K562 (cell line): ENCODE results near the gene C2CD2L. TPM values are rescaled to one million over a fixed set of nuclear protein-coding genes. Genes with fewer than 3 reads are reported as not detected.

Experiments used
- ATF2 ChIP-seq: sonication (generic); formaldehyde crosslinking; IDR thresholded peaks from 2 replicates; pipeline ENCODE4 v1.8.1; 2022; ENCODE audit warnings: missing genetic modification reagents
- CHD2 ChIP-seq: IDR thresholded peaks from 2 replicates; pipeline ENCODE4 v1.6.1; 2011; ENCODE audit warnings: low read depth, low read length
- HMBOX1 ChIP-seq: sonication (generic); IDR thresholded peaks from 2 replicates; pipeline ENCODE4 v1.6.1; 2016
- KAT7 ChIP-seq: sonication (generic); formaldehyde crosslinking; IDR thresholded peaks from 2 replicates; pipeline ENCODE4 v1.8.0; 2022; ENCODE audit warnings: missing genetic modification reagents, mild to moderate bottlenecking, borderline replicate concordance
- MAFK ChIP-seq: IDR thresholded peaks from 2 replicates; pipeline ENCODE4 v1.6.1; 2011; ENCODE audit warnings: low read length, improper control_type of control experiment
- NCOR1 ChIP-seq: fragments of 450-650 bp; IDR thresholded peaks from 2 replicates; pipeline ENCODE4 v1.6.1; 2016; ENCODE audit warnings: mild to moderate bottlenecking, moderate library complexity
- NFXL1 ChIP-seq: fragments of 450-650 bp; formaldehyde crosslinking; IDR thresholded peaks from 2 replicates; pipeline ENCODE4 v1.4.0; 2021; ENCODE audit warnings: mild to moderate bottlenecking
- NONO ChIP-seq, 2 experiments: fragments of 200-400 bp in 1 of 2; fragments of 450-650 bp in 1 of 2; formaldehyde crosslinking in 1 of 2; IDR thresholded peaks; 2 replicates each; pipeline ENCODE4 v1.6.1; 2017; ENCODE audit warnings: low read depth in 2 of 2, mild to moderate bottlenecking in 2 of 2, moderate library complexity in 2 of 2, low read length in 1 of 2
- NR0B1 ChIP-seq: fragments of 450-650 bp; IDR thresholded peaks from one replicate; pipeline ENCODE4 v1.6.1; 2018; ENCODE audit warnings: mild to moderate bottlenecking, moderate library complexity; ENCODE audit not compliant: partially characterized antibody
- POLR2H ChIP-seq: IDR thresholded peaks from 2 replicates; pipeline ENCODE4 v1.6.1; 2016; ENCODE audit warnings: missing genetic modification characterization, low read depth, mild to moderate bottlenecking, control low read depth, missing compliant biosample characterization, moderate library complexity
- SMARCA5 ChIP-seq: fragments of 450-650 bp; IDR thresholded peaks from 2 replicates; pipeline ENCODE4 v1.6.1; 2016
- SP1 ChIP-seq: sonication (generic); formaldehyde crosslinking; IDR thresholded peaks from 2 replicates; pipeline ENCODE4 v1.8.1; 2022; ENCODE audit warnings: mild to moderate bottlenecking, missing genetic modification reagents
- ZKSCAN3 ChIP-seq: fragments of 250-450 bp; sonication (Bioruptor Pico); IDR thresholded peaks from 2 replicates; pipeline ENCODE4 v1.4.0; 2020
- ZNF263 ChIP-seq: sonication (generic); formaldehyde crosslinking; IDR thresholded peaks from 2 replicates; pipeline ENCODE4 v1.8.0; 2022; ENCODE audit warnings: mild to moderate bottlenecking, missing genetic modification reagents, borderline replicate concordance
- ZNF324 ChIP-seq: fragments of 250-450 bp; sonication (Bioruptor Pico); IDR thresholded peaks from 2 replicates; pipeline ENCODE4 v1.4.0; 2020; ENCODE audit warnings: mild to moderate bottlenecking
- ZNF408 ChIP-seq: fragments of 250-450 bp; sonication (Bioruptor Pico); IDR thresholded peaks from 2 replicates; pipeline ENCODE4 v1.4.0; 2020; ENCODE audit warnings: low read depth, mild to moderate bottlenecking, moderate library complexity
- ZNF707 ChIP-seq: fragments of 250-450 bp; sonication (Bioruptor Pico); conservative IDR thresholded peaks from 2 replicates; pipeline ENCODE4 v1.8.0; 2022; ENCODE audit warnings: inconsistent platforms, mild to moderate bottlenecking, moderate library complexity
- polyA plus RNA-seq, 8 experiments: library from polyadenylated mRNA; depleted of rRNA in 4 of 8; stranded (reverse) in 5 of 8; unstranded in 3 of 8; fragments of >200 nt; fragmentation: Nextera tagmentation in 2 of 8; fragmentation: Illumina TruSeq in 1 of 8; extraction: Ambion mirVana in 2 of 8; extraction: Trizol in 1 of 8; gene quantifications; 2 replicates each; pipeline versions ENCODE4 v1.2.1 to v1.2.3, GENCODE V29; 2011 to 2014; ENCODE audit warnings: inconsistent platforms in 1 of 8, missing spikeins in 1 of 8
- total RNA-seq, 7 experiments: library from RNA; depleted of rRNA in 6 of 7; stranded (reverse); fragments of >200 nt in 6 of 7; fragmentation: Illumina TruSeq in 2 of 7; extraction: Trizol in 2 of 7; gene quantifications; 2 replicates each; pipeline versions ENCODE4 v1.2.1 to v1.2.3, GENCODE V29; 2011 to 2021; ENCODE audit warnings: low replicate concordance in 1 of 7
- TF ChIP-seq, protein P1 (sequence below): fragments of 450-650 bp; IDR thresholded peaks from 2 replicates; pipeline ENCODE4 v1.6.1; 2016; ENCODE audit warnings: borderline replicate concordance
- TF ChIP-seq, protein P2 (sequence below): fragments of 250-450 bp; sonication (Bioruptor Pico); IDR thresholded peaks from 2 replicates; pipeline ENCODE4 v1.5.0; 2021

The C2CD2L gene
- total and polyA plus RNA-seq, 9 of the 15 experiments (the other 6 are each of a cell fraction or from before 2014, with no cell fraction given) = 0.66 to 41.2 (median 14.8) TPM

DNA sequence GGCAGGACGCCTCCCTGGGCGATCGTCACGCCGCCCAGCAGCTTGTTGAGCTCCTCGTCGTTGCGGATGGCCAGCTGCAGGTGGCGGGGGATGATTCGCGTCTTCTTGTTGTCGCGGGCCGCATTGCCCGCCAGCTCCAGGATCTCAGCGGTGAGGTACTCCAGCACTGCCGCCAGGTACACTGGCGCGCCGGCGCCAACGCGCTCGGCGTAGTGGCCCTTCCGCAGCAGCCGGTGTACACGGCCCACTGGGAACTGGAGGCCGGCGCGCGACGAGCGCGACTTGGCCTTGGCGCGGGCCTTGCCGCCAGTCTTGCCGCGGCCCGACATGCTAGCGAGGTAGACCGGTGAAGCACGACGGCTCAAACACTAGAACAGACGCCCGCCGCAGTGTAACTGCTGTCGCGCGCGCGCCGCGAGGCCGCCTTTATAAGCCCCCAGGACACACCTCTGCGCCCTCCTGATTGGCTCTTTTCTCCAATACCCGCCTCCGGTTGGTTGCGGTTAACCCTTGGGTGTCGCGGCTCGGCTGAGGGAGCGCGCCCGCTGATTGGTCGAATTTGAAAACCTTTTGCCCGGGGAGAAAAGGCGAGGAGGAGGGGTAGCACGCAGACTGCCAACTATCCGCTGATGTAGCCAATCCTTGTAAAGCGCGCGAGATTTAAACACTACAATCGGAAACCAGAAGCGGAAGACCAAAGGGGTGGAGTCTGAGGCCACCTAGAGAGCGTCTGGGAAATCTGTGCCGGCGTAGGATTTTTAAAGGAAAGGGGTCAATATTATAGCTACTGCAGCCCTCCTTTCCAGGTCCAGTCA lies 11.9 kb upstream of the C2CD2L start (continued):
- TF ChIP-seq SP1 (CRISPR knock-in tag) (peak; percentile 99), NR0B1 (no peak), MAFK (peak; percentile 32; the same call in 1 of the 2 replicates), ZNF263 (CRISPR knock-in tag) (peak; percentile 63; the same call in 1 of the 2 replicates), POLR2H (peak; percentile 99), ZKSCAN3 (CRISPR knock-in tag) (no peak), KAT7 (peak; percentile 100), NCOR1 (peak; percentile 68), ATF2 (no peak), HMBOX1 (no peak), CHD2 (peak; percentile 71), ZNF408 (CRISPR knock-in tag) (no peak), SMARCA5 (no peak), ZNF707 (no peak), NFXL1 (CRISPR knock-in tag) (no peak), NONO (IDR thresholded peaks at IDR 0.05; ENCODE audit: low read depth in 2 of 2, low read length in 1 of 2) (peak; percentile 78 to 100; a peak in 3 of 4 replicates), ZNF324 (CRISPR knock-in tag) (peak; percentile 50; the same call in 1 of the 2 replicates)
- TF ChIP-seq, protein P1, sequence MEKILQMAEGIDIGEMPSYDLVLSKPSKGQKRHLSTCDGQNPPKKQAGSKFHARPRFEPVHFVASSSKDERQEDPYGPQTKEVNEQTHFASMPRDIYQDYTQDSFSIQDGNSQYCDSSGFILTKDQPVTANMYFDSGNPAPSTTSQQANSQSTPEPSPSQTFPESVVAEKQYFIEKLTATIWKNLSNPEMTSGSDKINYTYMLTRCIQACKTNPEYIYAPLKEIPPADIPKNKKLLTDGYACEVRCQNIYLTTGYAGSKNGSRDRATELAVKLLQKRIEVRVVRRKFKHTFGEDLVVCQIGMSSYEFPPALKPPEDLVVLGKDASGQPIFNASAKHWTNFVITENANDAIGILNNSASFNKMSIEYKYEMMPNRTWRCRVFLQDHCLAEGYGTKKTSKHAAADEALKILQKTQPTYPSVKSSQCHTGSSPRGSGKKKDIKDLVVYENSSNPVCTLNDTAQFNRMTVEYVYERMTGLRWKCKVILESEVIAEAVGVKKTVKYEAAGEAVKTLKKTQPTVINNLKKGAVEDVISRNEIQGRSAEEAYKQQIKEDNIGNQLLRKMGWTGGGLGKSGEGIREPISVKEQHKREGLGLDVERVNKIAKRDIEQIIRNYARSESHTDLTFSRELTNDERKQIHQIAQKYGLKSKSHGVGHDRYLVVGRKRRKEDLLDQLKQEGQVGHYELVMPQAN = peak; percentile 91
- TF ChIP-seq, protein P2, sequence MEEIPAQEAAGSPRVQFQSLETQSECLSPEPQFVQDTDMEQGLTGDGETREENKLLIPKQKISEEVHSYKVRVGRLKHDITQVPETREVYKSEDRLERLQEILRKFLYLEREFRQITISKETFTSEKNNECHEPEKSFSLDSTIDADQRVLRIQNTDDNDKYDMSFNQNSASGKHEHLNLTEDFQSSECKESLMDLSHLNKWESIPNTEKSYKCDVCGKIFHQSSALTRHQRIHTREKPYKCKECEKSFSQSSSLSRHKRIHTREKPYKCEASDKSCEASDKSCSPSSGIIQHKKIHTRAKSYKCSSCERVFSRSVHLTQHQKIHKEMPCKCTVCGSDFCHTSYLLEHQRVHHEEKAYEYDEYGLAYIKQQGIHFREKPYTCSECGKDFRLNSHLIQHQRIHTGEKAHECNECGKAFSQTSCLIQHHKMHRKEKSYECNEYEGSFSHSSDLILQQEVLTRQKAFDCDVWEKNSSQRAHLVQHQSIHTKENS (CRISPR knock-in tag) = no peak
